Gastroesophageal sphincter (tissue), 4 donors: Measurements from ENCODE around the gene DNAJC7. TPM values are rescaled to one million over a fixed set of nuclear protein-coding genes. Genes with fewer than 3 reads are reported as not detected.

Experiments
- ATAC-seq: fragments of 150-250 bp; one replicate; pipeline ENCODE4 v1.9.1; 2016; ENCODE audit warnings: mild to moderate bottlenecking, moderate library complexity
- H3K27ac ChIP-seq, 4 donors: fragments of 200-600 bp; sonication (generic) in 3 of 4; 1 replicate in 3 of 4; 2 replicates in 1 of 4; pipeline ENCODE4 v1.5.1; 2016 to 2019
- H3K27me3 ChIP-seq: fragments of 200-600 bp; sonication (generic); one replicate; pipeline ENCODE4 v1.5.1; 2019
- H3K36me3 ChIP-seq, 2 donors: fragments of 200-600 bp; sonication (generic); one replicate each; pipeline ENCODE4 v1.5.1; 2019; ENCODE audit warnings: control low read depth in 1 of 2
- H3K4me1 ChIP-seq, 3 donors: fragments of 200-600 bp; sonication (generic); 1 replicate in 2 of 3; 2 replicates in 1 of 3; pipeline ENCODE4 v1.5.1; 2016 to 2019; ENCODE audit warnings: control low read depth in 2 of 3
- H3K4me3 ChIP-seq, 2 donors: fragments of 200-600 bp; sonication (generic); one replicate each; pipeline ENCODE4 v1.5.1; 2019; ENCODE audit warnings: mild to moderate bottlenecking in 1 of 2, moderate library complexity in 1 of 2
- H3K9me3 ChIP-seq, 3 donors: fragments of 200-600 bp; sonication (generic); one replicate each; pipeline ENCODE4 v1.5.1; 2017 to 2019; ENCODE audit warnings: control low read depth in 2 of 3
- EP300 ChIP-seq: sonication (generic); formaldehyde crosslinking; IDR thresholded peaks from one replicate; pipeline ENCODE4 v1.6.1; 2017; ENCODE audit warnings: antibody characterized with exemption, mild to moderate bottlenecking
- POLR2A ChIP-seq, 2 donors: fragments of 450-650 bp; IDR thresholded peaks; one replicate each; pipeline ENCODE4 v1.6.1; 2017; ENCODE audit warnings: antibody characterized with exemption in 2 of 2, mild to moderate bottlenecking in 2 of 2, moderate library complexity in 1 of 2
- POLR2AphosphoS5 ChIP-seq: sonication (generic); formaldehyde crosslinking; IDR thresholded peaks from one replicate; pipeline ENCODE4 v1.6.1; 2017; ENCODE audit warnings: antibody characterized with exemption
- WGBS, 2 donors: methylation state at CpG; one replicate each; pipeline ENCODE4 v1.1.5; 2018; ENCODE audit warnings: low coverage in 1 of 2; 5-methylcytosine and 5-hydroxymethylcytosine counted together
- total RNA-seq, 4 donors: library from RNA; depleted of rRNA; stranded (reverse); fragments of >200 nt; gene quantifications; one replicate each; pipeline ENCODE4 v1.1.0, GENCODE V29; 2016
- TF ChIP-seq, protein P1 (sequence below), 4 experiments: fragments of 200-600 bp in 2 of 4; fragments of 450-650 bp in 2 of 4; sonication (generic) in 1 of 4; IDR thresholded peaks; one replicate each; pipeline ENCODE4 v1.5.1; 2017 to 2019; ENCODE audit warnings: antibody characterized with exemption in 4 of 4, mild to moderate bottlenecking in 2 of 4, moderate library complexity in 2 of 4

The DNAJC7 gene
- total RNA-seq, 4 donors from 2014 or later = 41.9 to 59.6 (median 54.4) TPM

DNA sequence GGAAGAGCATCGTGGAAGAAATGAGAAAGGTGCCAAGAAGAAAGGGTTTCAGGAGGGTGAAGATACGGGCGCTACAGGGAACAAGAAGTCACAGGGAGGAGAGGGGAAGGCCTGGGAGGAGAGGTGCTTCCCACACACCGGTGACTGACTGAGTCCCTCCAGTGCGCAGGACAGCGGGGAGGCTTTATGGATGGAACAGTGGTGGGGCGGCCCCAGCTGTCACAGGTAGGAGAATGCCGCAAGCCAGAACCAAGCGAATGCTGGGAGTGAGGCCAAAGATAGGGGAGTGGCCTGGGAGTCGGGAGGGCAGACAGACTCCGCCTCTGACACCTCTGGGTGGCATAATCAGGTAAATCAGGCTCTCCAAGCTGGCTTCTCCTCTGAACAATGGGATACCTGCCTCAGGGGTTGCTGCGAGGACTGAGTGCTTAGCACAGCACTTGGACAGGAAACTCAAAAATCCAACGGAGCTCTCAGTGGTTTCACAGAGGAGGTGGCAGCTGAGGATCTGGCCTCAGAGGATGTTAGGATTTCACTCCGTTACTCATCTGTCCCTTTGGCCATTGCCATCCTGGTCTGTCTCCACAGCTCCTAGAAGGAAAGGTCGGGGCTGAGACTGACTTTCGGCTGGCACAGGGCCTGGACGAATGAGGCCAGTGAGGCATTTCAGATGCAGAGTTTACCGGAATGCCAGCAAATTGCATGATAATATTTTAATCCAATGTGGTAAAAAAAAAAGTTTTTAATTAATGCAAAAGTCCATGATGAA lies 51.4 kb downstream of the DNAJC7 start:
- peak overlapping the region; percentile 79 to 92 (median 89) for H3K27ac ChIP-seq

DNA sequence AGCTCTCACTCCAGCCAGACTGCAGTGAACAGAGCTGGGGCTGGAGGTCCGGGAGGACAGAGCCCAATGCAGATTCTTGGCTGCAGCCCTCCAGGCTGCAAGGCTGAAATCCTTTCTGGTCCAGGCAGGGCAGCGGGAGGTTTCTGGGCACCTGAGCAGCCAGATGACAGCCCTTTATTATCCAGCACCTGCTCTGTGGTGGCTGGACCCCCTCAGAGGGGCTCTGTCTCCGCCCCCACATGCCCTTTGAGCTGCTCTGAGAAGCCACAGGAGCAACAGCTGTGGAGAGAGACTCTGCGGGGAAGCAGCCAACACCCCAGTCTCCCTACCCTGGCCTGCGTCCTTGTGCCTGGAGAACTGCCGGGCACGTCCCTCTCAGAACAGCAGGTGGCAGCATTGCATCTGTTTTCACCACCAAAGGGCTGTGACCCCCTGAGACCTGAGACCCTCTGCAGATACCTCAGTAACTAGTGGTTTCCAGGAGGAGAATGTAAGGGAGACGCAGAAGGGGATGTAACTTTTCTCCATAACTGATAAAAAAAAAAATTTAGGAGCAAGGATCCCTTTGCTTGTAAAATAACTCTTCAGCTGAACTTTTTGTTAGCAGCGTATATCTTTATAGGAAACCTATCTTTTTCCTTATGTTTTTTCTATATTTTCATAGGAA lies 54.3 kb downstream of the DNAJC7 start:
- TF ChIP-seq, protein P1, sequence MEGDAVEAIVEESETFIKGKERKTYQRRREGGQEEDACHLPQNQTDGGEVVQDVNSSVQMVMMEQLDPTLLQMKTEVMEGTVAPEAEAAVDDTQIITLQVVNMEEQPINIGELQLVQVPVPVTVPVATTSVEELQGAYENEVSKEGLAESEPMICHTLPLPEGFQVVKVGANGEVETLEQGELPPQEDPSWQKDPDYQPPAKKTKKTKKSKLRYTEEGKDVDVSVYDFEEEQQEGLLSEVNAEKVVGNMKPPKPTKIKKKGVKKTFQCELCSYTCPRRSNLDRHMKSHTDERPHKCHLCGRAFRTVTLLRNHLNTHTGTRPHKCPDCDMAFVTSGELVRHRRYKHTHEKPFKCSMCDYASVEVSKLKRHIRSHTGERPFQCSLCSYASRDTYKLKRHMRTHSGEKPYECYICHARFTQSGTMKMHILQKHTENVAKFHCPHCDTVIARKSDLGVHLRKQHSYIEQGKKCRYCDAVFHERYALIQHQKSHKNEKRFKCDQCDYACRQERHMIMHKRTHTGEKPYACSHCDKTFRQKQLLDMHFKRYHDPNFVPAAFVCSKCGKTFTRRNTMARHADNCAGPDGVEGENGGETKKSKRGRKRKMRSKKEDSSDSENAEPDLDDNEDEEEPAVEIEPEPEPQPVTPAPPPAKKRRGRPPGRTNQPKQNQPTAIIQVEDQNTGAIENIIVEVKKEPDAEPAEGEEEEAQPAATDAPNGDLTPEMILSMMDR (IDR thresholded peaks at IDR 0.05) = peak in 3 of 4 experiments; percentile 81 to 92 (median 82)
- no peak for TF ChIP-seq POLR2A (IDR thresholded peaks at IDR 0.05)
- Histone ChIP-seq H3K27me3 (no peaks in the 10 kb centered on the region), H3K27ac (peak overlapping the region in 1 of 4 donors; percentile 24), H3K4me1 (peaks cover 0 to 32% (median 13%) of the 10 kb centered on the region in 3 donors), H3K9me3 (no peaks in the 10 kb centered on the region), H3K4me3 (no peak overlapping the region), H3K36me3 (peaks cover 0 to 1% of the 10 kb centered on the region in 2 donors)
- peak; percentile 26 for ATAC-seq
- 45 to 56% methylated on average over 2 of the region's 9 CpGs for WGBS, 2 donors

More for the DNA sequence above, 51.4 kb downstream of the DNAJC7 start:
- H3K4me3 ChIP-seq = peak overlapping the region; percentile 78 to 81
- H3K4me1 ChIP-seq = peaks cover 0 to 62% (median 20%) of the 10 kb centered on the region in 3 donors
- H3K27me3 ChIP-seq = no peaks in the 10 kb centered on the region
- TF ChIP-seq, protein P1 (IDR thresholded peaks at IDR 0.05) = no peak
- no peak for TF ChIP-seq EP300
- TF ChIP-seq POLR2A (IDR thresholded peaks at IDR 0.05) = no peak
- TF ChIP-seq POLR2AphosphoS5 = no peak
- peak; percentile 40 for ATAC-seq
- no peaks in the 10 kb centered on the region for H3K9me3 ChIP-seq
- peaks cover 0 to 30% of the 10 kb centered on the region in 2 donors for H3K36me3 ChIP-seq
- 8 to 9% methylated on average over 14 to 15 of the region's 18 CpGs for WGBS, 2 donors

DNA sequence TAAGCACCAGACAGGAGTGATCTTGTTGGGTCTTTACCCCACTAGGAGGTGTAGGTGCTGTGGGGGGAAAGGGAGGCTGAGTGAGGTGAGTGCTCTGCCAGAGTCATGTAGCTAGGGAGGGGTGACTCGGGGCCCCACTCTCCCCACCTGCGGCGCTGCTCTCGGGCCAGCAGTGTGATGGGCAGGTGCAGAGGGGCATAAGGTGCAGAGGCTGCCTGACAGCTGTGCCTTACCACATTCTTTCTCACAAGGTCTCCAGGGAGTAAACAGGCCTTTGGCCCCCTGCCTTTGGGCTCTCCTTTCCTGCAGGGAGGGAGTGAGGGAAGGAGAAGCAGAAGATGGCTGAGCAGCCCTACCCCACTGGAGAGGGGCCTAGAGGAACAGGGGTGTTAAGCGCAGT lies 55.1 kb downstream of the DNAJC7 start:
- H3K27me3 ChIP-seq = no peaks in the 10 kb centered on the region
- ATAC-seq = no peak
- no peaks in the 10 kb centered on the region for H3K9me3 ChIP-seq
- H3K27ac ChIP-seq = no peak overlapping the region
- WGBS, 2 donors = 66 to 80% methylated on average over 2 to 5 of the region's 5 CpGs
- no peaks in the 10 kb centered on the region for H3K36me3 ChIP-seq
- H3K4me3 ChIP-seq = no peak overlapping the region
- TF ChIP-seq POLR2AphosphoS5 (no peak), EP300 (no peak), POLR2A (IDR thresholded peaks at IDR 0.05) (no peak)
- TF ChIP-seq, protein P1 (IDR thresholded peaks at IDR 0.05) = no peak
- H3K4me1 ChIP-seq = peaks cover 0 to 24% (median 6%) of the 10 kb centered on the region in 3 donors

DNA sequence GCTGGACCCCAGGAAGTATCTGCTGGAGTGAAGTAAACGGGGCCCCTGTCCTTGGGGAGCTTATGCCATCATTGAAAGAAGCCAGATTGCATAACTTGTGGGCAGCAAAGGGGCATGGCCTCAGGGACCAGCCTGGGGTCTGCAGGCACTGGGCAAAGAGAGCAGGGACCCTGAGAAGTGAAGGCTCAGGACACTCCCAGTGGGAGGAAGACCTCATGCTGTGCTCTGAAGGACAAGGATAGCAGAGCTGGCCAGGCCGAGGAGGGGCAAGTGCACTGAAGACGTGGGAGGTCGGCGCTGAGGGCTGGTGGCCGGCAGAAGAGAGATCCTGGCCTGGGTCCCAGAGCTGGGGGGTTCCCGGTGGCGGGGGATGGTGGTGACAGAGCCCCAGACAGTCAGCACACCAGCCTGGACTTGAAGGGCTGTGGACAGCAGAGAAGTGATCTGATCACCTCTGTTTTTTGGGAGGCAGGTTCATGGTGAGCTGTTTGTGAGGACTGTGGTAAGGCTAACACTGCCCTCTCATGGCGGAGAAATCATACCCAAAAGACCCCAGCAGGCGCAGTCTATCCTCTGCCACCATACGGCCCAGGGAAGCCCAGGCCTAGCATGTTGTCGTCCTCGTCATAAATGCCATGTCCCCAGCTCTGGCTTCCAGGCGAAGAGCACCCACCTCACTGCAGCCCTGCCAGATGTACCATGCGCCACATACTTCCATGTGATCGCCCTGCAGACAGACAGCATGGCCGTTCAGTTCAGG lies 57.7 kb downstream of the DNAJC7 start:
- no peak for TF ChIP-seq POLR2AphosphoS5
- TF ChIP-seq, protein P1 (IDR thresholded peaks at IDR 0.05) = peak in 2 of 4 experiments; percentile 7 to 16
- TF ChIP-seq POLR2A (IDR thresholded peaks at IDR 0.05) = no peak
- no peak for TF ChIP-seq EP300
- WGBS, 2 donors = 0 to 90% methylated on average over 1 to 2 of the region's 17 CpGs
- no peak overlapping the region for H3K27ac ChIP-seq
- no peak overlapping the region for H3K4me3 ChIP-seq
- no peaks in the 10 kb centered on the region for H3K27me3 ChIP-seq
- H3K4me1 ChIP-seq = peaks cover 0 to 10% (median 2%) of the 10 kb centered on the region in 3 donors
- H3K9me3 ChIP-seq = no peaks in the 10 kb centered on the region
- no peak for ATAC-seq
- no peaks in the 10 kb centered on the region for H3K36me3 ChIP-seq
